ENCODE results near the gene WDR27. TPM values are rescaled to one million over a fixed set of nuclear protein-coding genes. Genes with fewer than 3 reads are reported as not detected.

Gene WDR27
- polyA plus RNA-seq, 3 donors: 0.95 to 20.5 (median 2.0) TPM

GRCh38 chr6:169429001-169429400, 272.8 kb downstream of the WDR27 start:
- intact Hi-C loops (cut with micrococcal nuclease): no loop called here
- no peak for DNase-seq
- no peak overlapping the region for H3K9ac ChIP-seq (ENCODE audit: insufficient read depth, low read length, poor library complexity, severe bottlenecking)
- peaks cover 0 to 2% (median under 1%) of the 10 kb centered on the region in 3 donors for H3K27me3 Mint-ChIP-seq (ENCODE audit: low read depth in 3 of 3)
- H3K36me3 Mint-ChIP-seq: no peaks in the 10 kb centered on the region
- H3K4me3 Mint-ChIP-seq: no peak overlapping the region
- TF ChIP-seq CTCF (IDR thresholded peaks at IDR 0.05): no peak
- 96% methylated on average over 11 of the region's 11 CpGs for WGBS (ENCODE audit: insufficient coverage)
- H3K4me1 Mint-ChIP-seq: no peaks in the 10 kb centered on the region
- no peak overlapping the region for H2AFZ ChIP-seq (ENCODE audit: insufficient read depth, low read depth, low read length, poor library complexity, severe bottlenecking)
- H4K20me1 ChIP-seq (ENCODE audit: insufficient read depth, low read length): no peaks in the 10 kb centered on the region
- peaks cover 40 to 75% (median 66%) of the 10 kb centered on the region in 7 donors for H3K9me3 Mint-ChIP-seq
- no peak overlapping the region for H3K4me3 ChIP-seq (replicated peaks in 1 of 3; ENCODE audit: low read depth in 2 of 3, low read length in 3 of 3)
- no peak overlapping the region for H3K27ac ChIP-seq (ENCODE audit: low read depth in 1 of 2, low read length in 2 of 2)
- H3K36me3 ChIP-seq (replicated peaks in 1 of 2; ENCODE audit: control insufficient read depth in 1 of 2, insufficient read depth in 2 of 2, low read length in 2 of 2): no peaks in the 10 kb centered on the region
- H3K79me2 ChIP-seq (ENCODE audit: insufficient read depth, low read length): no peaks in the 10 kb centered on the region
- H3K9me3 ChIP-seq (replicated peaks in 1 of 2; ENCODE audit: control insufficient read depth in 1 of 2, insufficient read depth in 1 of 2, low read length in 2 of 2): peaks cover 53 to 67% of the 10 kb centered on the region in 2 donors
- H3K4me2 ChIP-seq (replicated peaks; ENCODE audit: extremely low read depth, low read length, poor library complexity, severe bottlenecking): no peak overlapping the region
- no peaks in the 10 kb centered on the region for H3K4me1 ChIP-seq (ENCODE audit: control insufficient read depth in 1 of 2, insufficient read depth in 2 of 2, low read length in 2 of 2)
- H3K27me3 ChIP-seq (ENCODE audit: control insufficient read depth in 2 of 2, insufficient read depth in 2 of 2, low read length in 2 of 2): no peaks in the 10 kb centered on the region
- H3K27ac Mint-ChIP-seq: no peak overlapping the region

- no peaks in the 10 kb centered on the region for H3K36me3 ChIP-seq (replicated peaks in 1 of 2; ENCODE audit: control insufficient read depth in 1 of 2, insufficient read depth in 2 of 2, low read length in 2 of 2)
- H3K4me2 ChIP-seq (replicated peaks; ENCODE audit: extremely low read depth, low read length, poor library complexity, severe bottlenecking): no peak overlapping the region
- H3K4me1 ChIP-seq (ENCODE audit: control insufficient read depth in 1 of 2, insufficient read depth in 2 of 2, low read length in 2 of 2): no peaks in the 10 kb centered on the region
- no peak overlapping the region for H2AFZ ChIP-seq (ENCODE audit: insufficient read depth, low read depth, low read length, poor library complexity, severe bottlenecking)
- H4K20me1 ChIP-seq (ENCODE audit: insufficient read depth, low read length): no peaks in the 10 kb centered on the region
- DNase-seq: no peak
- H3K79me2 ChIP-seq (ENCODE audit: insufficient read depth, low read length): no peaks in the 10 kb centered on the region
- no peak overlapping the region for H3K27ac Mint-ChIP-seq
- intact Hi-C loops (cut with micrococcal nuclease): no loop called here
- H3K9me3 ChIP-seq (replicated peaks in 1 of 2; ENCODE audit: control insufficient read depth in 1 of 2, insufficient read depth in 1 of 2, low read length in 2 of 2): peaks cover 57 to 71% of the 10 kb centered on the region in 2 donors
- H3K27me3 ChIP-seq (ENCODE audit: control insufficient read depth in 2 of 2, insufficient read depth in 2 of 2, low read length in 2 of 2): no peaks in the 10 kb centered on the region
- no peaks in the 10 kb centered on the region for H3K4me1 Mint-ChIP-seq
- no peaks in the 10 kb centered on the region for H3K36me3 Mint-ChIP-seq
- peaks cover 39 to 75% (median 69%) of the 10 kb centered on the region in 7 donors for H3K9me3 Mint-ChIP-seq
- H3K27ac ChIP-seq (ENCODE audit: low read depth in 1 of 2, low read length in 2 of 2): no peak overlapping the region
- H3K4me3 ChIP-seq (replicated peaks in 1 of 3; ENCODE audit: low read depth in 2 of 3, low read length in 3 of 3): no peak overlapping the region
- no peak overlapping the region for H3K4me3 Mint-ChIP-seq
- 80% methylated on average over 8 of the region's 12 CpGs for WGBS (ENCODE audit: insufficient coverage)
- H3K27me3 Mint-ChIP-seq (ENCODE audit: low read depth in 3 of 3): peaks cover 0 to 3% (median 2%) of the 10 kb centered on the region in 3 donors
- no peak for TF ChIP-seq CTCF (IDR thresholded peaks at IDR 0.05)
- no peak overlapping the region for H3K9ac ChIP-seq (ENCODE audit: insufficient read depth, low read length, poor library complexity, severe bottlenecking)
Observed at GRCh38 chr6:169428532-169428931, 273.3 kb downstream of the WDR27 start.

Measured in CD14-positive monocyte (primary cell).